HepG2 (cell line): ENCODE measurements around the gene FKBP1B. TPM values are rescaled to one million over a fixed set of nuclear protein-coding genes. Genes with fewer than 3 reads are reported as not detected.
A peak's percentile ranks its signal among the peaks of the same experiment; 100 is the strongest.

Experiments used
- ATF6 ChIP-seq: sonication (generic); formaldehyde crosslinking; conservative IDR thresholded peaks from 2 replicates; pipeline ENCODE4 v1.4.0; 2020; ENCODE audit warnings: missing genetic modification reagents
- GATAD1 ChIP-seq: IDR thresholded peaks from 2 replicates; pipeline ENCODE4 v1.6.1; 2016; ENCODE audit warnings: missing genetic modification reagents, missing compliant biosample characterization
- HES4 ChIP-seq: sonication (generic); formaldehyde crosslinking; IDR thresholded peaks from 2 replicates; pipeline ENCODE4 v1.9.0; 2021; ENCODE audit warnings: mild to moderate bottlenecking, missing genetic modification reagents, borderline replicate concordance
- HMGXB4 ChIP-seq, 2 experiments: sonication (generic) in 1 of 2; formaldehyde crosslinking in 1 of 2; IDR thresholded peaks; 2 replicates each; pipeline versions ENCODE4 v1.4.0 to v1.6.1; 2018 to 2020; ENCODE audit warnings: missing genetic modification reagents in 2 of 2, borderline replicate concordance in 1 of 2, low read depth in 1 of 2, mild to moderate bottlenecking in 1 of 2, missing biosample characterization in 1 of 2
- PLSCR1 ChIP-seq: sonication (generic); formaldehyde crosslinking; IDR thresholded peaks from 2 replicates; pipeline ENCODE4 v1.5.0; 2020; ENCODE audit warnings: missing genetic modification reagents, mild to moderate bottlenecking, borderline replicate concordance
- RFXANK ChIP-seq: IDR thresholded peaks from 2 replicates; pipeline ENCODE4 v1.6.1; 2016
- SKIL ChIP-seq: sonication (generic); formaldehyde crosslinking; IDR thresholded peaks from 2 replicates; pipeline ENCODE4 v1.8.0; 2022; ENCODE audit warnings: missing genetic modification reagents, mild to moderate bottlenecking, moderate library complexity, borderline replicate concordance
- ZHX1 ChIP-seq: sonication (generic); formaldehyde crosslinking; IDR thresholded peaks from 2 replicates; pipeline ENCODE4 v1.8.1; 2022; ENCODE audit warnings: low read depth, mild to moderate bottlenecking, missing genetic modification reagents
- ZNF687 ChIP-seq: sonication (generic); formaldehyde crosslinking; IDR thresholded peaks from 2 replicates; pipeline ENCODE4 v1.5.1; 2020; ENCODE audit warnings: mild to moderate bottlenecking, missing genetic modification reagents, moderate library complexity
- ZNF775 ChIP-seq: sonication (generic); formaldehyde crosslinking; IDR thresholded peaks from 2 replicates; pipeline ENCODE4 v1.4.0; 2020; ENCODE audit warnings: missing genetic modification reagents, mild to moderate bottlenecking, moderate library complexity, borderline replicate concordance
- ZSCAN12 ChIP-seq: sonication (generic); formaldehyde crosslinking; IDR thresholded peaks from 2 replicates; pipeline ENCODE4 v1.9.0; 2021; ENCODE audit warnings: mild to moderate bottlenecking, missing genetic modification reagents
- polyA plus RNA-seq, 8 experiments: library from polyadenylated mRNA; depleted of rRNA in 3 of 8; stranded (reverse) in 7 of 8; unstranded in 1 of 8; fragments of >200 nt; fragmentation: Illumina TruSeq in 4 of 8; extraction: Trizol in 4 of 8; gene quantifications; 2 replicates each; pipeline versions ENCODE4 v1.2.1 to v1.2.3, GENCODE V29; 2011 to 2016; ENCODE audit warnings: low read depth in 4 of 8, missing spikeins in 1 of 8, mixed read lengths in 1 of 8; ENCODE audit not compliant: insufficient read depth in 1 of 8
- total RNA-seq, 5 experiments: library from RNA; depleted of rRNA; stranded (reverse); fragments of >200 nt; fragmentation: Illumina TruSeq; extraction: Trizol; gene quantifications; 2 replicates each; pipeline ENCODE4 v1.2.3, GENCODE V29; 2016; ENCODE audit warnings: low read depth in 1 of 5

Gene FKBP1B
- total and polyA plus RNA-seq, 2 of the 13 experiments (the other 11 are each of a cell fraction or from before 2014, with no cell fraction given): 35.2 to 96.3 TPM

GRCh38 chr2:24050041-24050979, 769 bp downstream of the FKBP1B start (continued):
- TF ChIP-seq ZNF687 (CRISPR knock-in tag) (peak; percentile 67; the same call in 1 of the 2 replicates), HES4 (CRISPR knock-in tag) (0 out of 2 replicates have a peak, but pooled peaks have one; percentile 16), ATF6 (CRISPR knock-in tag) (0 out of 2 replicates have a peak, but pooled peaks have one; percentile 19), RFXANK (CRISPR knock-in tag) (no peak), ZHX1 (0 out of 2 replicates have a peak, but pooled peaks have one; percentile 63), ZNF775 (no peak), ZSCAN12 (no peak), PLSCR1 (CRISPR knock-in tag) (no peak), SKIL (peak; percentile 54; the same call in 1 of the 2 replicates), GATAD1 (CRISPR knock-in tag) (0 out of 2 replicates have a peak, but pooled peaks have one; percentile 30), HMGXB4 (CRISPR knock-in tag; IDR thresholded peaks at IDR 0.05; ENCODE audit: borderline replicate concordance in 1 of 2, low read depth in 1 of 2) (peak in 1 of 2 experiments; percentile 55)
